ENCODE data around the gene SH3TC1.

Gene SH3TC1

GRCh38 chr4:8157944-8158709 lies 41.0 kb upstream of the SH3TC1 start:
- no peak for TF ChIP-seq CTCF (IDR thresholded peaks at IDR 0.05; ENCODE audit: low read depth, low read length, missing control alignments)
- Histone ChIP-seq H3K4me3 (ENCODE audit: low read depth, low read length) (peak overlapping the region; percentile 47), H3K27me3 (replicated peaks) (peaks cover 24% of the 10 kb centered on the region), H3K36me3 (replicated peaks) (no peaks in the 10 kb centered on the region), H3K27ac (no peak overlapping the region)
- DNase-seq = no peak
- in situ Hi-C loops (cut with HindIII; ENCODE audit: low pct_ligation_motif_present, low sequenced_read_pairs) = no loop called here

- no peaks in the 10 kb centered on the region for H3K36me3 ChIP-seq (replicated peaks)
- no peak within 1 kb of the TSS for H3K27ac ChIP-seq
- H3K4me3 ChIP-seq (ENCODE audit: low read depth, low read length) = peak within 1 kb of the TSS; percentile 74
- DNase-seq = peak; percentile 95
- no peak for TF ChIP-seq CTCF (IDR thresholded peaks at IDR 0.05; ENCODE audit: low read depth, low read length, missing control alignments)
- in situ Hi-C loops (cut with HindIII; ENCODE audit: low pct_ligation_motif_present, low sequenced_read_pairs) = no loop called here
- H3K27me3 ChIP-seq (replicated peaks) = peaks cover 24% of the 10 kb centered on the region
These were observed 40.2 kb upstream of the SH3TC1 start, which contains the start of gene ABLIM2 for GRCh38 chr4:8158710-8159536. TSS of gene ABLIM2 (minus strand) at chr4:8158813. CDS start at chr4:8158689, 124 bp downstream.

GRCh38 chr4:8159537-8160232 lies 39.4 kb upstream of the SH3TC1 start:
- no peak for DNase-seq
- H3K27me3 ChIP-seq (replicated peaks) = peaks cover 24% of the 10 kb centered on the region
- peak overlapping the region; percentile 74 for H3K4me3 ChIP-seq (ENCODE audit: low read depth, low read length)
- no peak overlapping the region for H3K27ac ChIP-seq
- no peak for TF ChIP-seq CTCF (IDR thresholded peaks at IDR 0.05; ENCODE audit: low read depth, low read length, missing control alignments)
- H3K36me3 ChIP-seq (replicated peaks) = no peaks in the 10 kb centered on the region
- in situ Hi-C loops (cut with HindIII; ENCODE audit: low pct_ligation_motif_present, low sequenced_read_pairs) = no loop called here

- peaks cover 26% of the 10 kb centered on the region for H3K27me3 ChIP-seq (replicated peaks)
- in situ Hi-C loops (cut with HindIII; ENCODE audit: low pct_ligation_motif_present, low sequenced_read_pairs) = no loop called here
- TF ChIP-seq CTCF (IDR thresholded peaks at IDR 0.05; ENCODE audit: low read depth, low read length, missing control alignments) = no peak
- no peaks in the 10 kb centered on the region for H3K36me3 ChIP-seq (replicated peaks)
- H3K4me3 ChIP-seq (ENCODE audit: low read depth, low read length) = no peak overlapping the region
- H3K27ac ChIP-seq = no peak overlapping the region
- no peak for DNase-seq
These were observed 38.9 kb upstream of the SH3TC1 start for GRCh38 chr4:8160233-8160560.

- DNase-seq = no peak
- Histone ChIP-seq H3K36me3 (replicated peaks) (no peaks in the 10 kb centered on the region), H3K27ac (no peak overlapping the region), H3K4me3 (ENCODE audit: low read depth, low read length) (no peak overlapping the region), H3K27me3 (replicated peaks) (peaks cover 26% of the 10 kb centered on the region)
- in situ Hi-C loops (cut with HindIII; ENCODE audit: low pct_ligation_motif_present, low sequenced_read_pairs) = no loop called here
- TF ChIP-seq CTCF (IDR thresholded peaks at IDR 0.05; ENCODE audit: low read depth, low read length, missing control alignments) = no peak
These were observed 38.5 kb upstream of the SH3TC1 start for GRCh38 chr4:8160572-8160971.

All from brain microvascular endothelial cell (primary cell).